ENCODE measurements around the gene IRF7.

Gene IRF7

DNA sequence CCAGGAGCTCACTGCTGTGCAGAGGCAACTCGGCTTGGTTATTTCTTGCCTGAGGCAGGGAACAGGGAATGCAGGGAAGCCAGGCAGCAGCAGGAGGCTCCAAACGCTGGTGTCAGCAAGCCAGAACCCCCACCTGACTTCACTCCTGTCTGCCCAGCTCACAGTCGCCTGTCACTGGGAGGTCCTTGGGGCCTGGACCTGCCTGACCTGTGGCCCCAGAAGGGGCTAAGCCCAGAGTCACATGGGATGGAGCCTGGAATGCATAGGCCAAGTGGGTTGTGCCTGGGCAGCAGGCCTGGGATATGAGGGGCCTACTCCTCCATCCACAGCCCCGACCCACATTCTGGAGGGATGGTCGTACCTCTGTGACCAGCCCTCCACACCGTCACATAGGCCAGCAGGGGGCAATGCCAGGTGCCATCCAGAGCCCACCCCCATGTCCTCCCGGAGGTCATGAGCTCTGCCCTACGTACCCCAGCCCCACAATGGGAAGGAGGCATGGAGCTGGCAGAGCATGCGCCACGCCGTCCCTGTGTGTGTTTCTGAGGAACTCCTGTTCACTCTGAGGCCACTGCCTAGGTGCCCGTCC lies 49.7 kb downstream of the IRF7 start:
- DNase-seq = no peak

DNA sequence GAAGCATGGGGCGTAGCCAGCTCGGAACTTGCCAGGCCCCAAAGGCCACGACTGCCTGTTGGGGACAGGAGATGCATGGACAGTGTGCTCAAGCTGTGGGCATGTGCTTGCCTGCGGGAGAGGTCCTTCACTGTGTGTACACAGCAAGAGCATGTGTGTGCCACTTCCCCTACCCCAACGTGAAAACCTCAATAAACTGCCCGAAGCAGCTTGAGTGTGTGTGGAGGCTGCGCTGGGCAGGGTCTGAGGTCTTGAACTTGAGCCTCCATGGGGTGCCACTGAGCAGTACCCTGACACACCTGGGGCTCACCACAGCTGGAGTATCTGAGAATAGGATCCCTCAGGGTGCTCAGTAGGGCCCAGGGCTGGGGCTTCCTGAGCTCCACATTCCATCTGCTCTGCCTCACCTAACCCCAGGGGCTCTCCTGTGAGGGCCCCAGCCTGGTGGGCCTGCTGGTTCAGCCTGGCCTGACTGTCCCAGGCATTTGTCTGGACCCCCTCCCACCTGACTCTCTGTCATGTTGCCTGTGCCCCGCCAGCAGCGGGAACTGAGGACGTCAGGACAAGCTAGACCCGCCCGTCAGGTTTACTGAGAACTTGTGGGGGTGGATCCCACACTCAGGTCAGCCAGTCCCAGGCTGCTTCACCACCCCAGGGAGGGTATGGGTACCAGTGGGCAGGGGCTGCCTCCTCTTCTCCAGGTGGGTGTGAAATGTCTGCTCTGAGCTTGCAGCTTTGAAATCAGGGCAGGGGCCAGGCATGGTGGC lies 51.8 kb downstream of the IRF7 start:
- DNase-seq = no peak

DNA sequence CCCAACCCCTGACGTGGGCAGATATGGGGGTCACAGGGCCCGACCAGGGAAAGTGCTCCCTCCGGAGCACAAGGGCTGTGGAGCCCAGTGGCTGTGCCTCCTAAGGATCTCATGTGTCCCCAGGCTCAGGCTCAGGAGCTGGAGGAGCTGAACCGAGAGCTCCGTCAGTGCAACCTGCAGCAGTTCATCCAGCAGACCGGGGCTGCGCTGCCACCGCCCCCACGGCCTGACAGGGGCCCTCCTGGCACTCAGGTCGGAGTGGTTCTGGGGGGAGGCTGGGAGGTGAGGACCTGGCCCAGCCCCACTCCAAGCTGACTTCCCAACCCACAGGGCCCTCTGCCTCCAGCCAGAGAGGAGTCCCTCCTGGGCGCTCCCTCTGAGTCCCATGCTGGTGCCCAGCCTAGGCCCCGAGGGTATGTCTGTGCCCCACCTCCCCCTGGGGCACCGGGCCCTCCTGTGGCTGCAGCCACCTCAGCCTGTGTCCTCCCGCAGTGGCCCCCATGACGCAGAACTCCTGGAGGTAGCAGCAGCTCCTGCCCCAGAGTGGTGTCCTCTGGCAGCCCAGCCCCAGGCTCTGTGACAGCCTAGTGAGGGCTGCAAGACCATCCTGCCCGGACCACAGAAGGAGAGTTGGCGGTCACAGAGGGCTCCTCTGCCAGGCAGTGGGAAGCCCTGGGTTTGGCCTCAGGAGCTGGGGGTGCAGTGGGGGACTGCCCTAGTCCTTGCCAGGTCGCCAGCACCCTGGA lies 52.5 kb downstream of the IRF7 start:
- no peak for DNase-seq
